Measurements from ENCODE around the gene SCP2D1. TPM values are rescaled to one million over a fixed set of nuclear protein-coding genes. Genes with fewer than 3 reads are reported as not detected.

Gene SCP2D1
- total and polyA plus RNA-seq, 2 donors (not counting 3 experiments of a cell fraction or from before 2014, with no cell fraction given) = not detected

DNA sequence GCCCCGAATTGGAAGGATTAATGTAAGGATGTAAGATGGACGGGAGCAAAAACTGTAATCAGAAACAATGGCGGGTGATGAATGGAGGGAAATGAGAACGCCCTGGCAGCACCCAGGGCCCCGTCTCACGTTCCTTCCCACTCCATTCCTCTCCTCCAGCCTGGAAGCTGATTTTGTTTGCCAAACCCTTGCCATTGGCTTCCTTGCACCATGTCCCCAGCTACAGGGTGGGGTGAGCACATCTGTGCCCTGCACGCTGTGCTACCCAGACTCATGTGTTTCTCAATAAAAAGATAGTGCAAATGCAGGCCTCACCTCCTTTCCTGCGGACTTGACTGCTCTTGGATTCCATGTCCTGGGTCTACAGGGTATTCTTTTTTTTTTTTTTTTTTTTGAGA is 26.7 kb downstream of the SCP2D1 start:
- no peak overlapping the region for H2AFZ ChIP-seq (ENCODE audit: low read depth, low read length)
- BruUV-seq (replicated peaks) = no TSS peak
- no peak overlapping the region for H3K27ac ChIP-seq (ENCODE audit: insufficient read depth, low read depth, low read length)
- dilution Hi-C loops (cut with MboI; ENCODE audit: extremely low pct_ligation_motif_present, low sequenced_read_pairs) (no loop called here), intact Hi-C loops (cut with micrococcal nuclease) (no loop called here)
- no peak overlapping the region for H3K4me2 ChIP-seq (ENCODE audit: insufficient read depth, low read length)
- H3K36me3 ChIP-seq (ENCODE audit: control insufficient read depth in 2 of 2, extremely low read depth in 1 of 2, insufficient read depth in 2 of 2, low read length in 2 of 2) = no peaks in the 10 kb centered on the region
- FAIRE-seq (no peak), DNase-seq (ENCODE audit: low read depth, low spot score) (no peak)
- H3K4me3 ChIP-seq (replicated peaks in 1 of 3; ENCODE audit: insufficient read depth in 1 of 3, low read depth in 1 of 3, low read length in 3 of 3) = no peak overlapping the region
- no peaks in the 10 kb centered on the region for H3K9me3 ChIP-seq (replicated peaks; ENCODE audit: control insufficient read depth, insufficient read depth, low read length)
- ChIA-PET POLR2A (no interaction called here), CTCF (no interaction called here)
- no peaks in the 10 kb centered on the region for H3K4me1 ChIP-seq (ENCODE audit: control insufficient read depth, extremely low read depth, insufficient read depth, low read length)
- no peak overlapping the region for H3K9ac ChIP-seq (replicated peaks; ENCODE audit: extremely low read depth, insufficient read depth, low read length)
- no peak for TF ChIP-seq POLR2AphosphoS5 (IDR thresholded peaks at IDR 0.05; ENCODE audit: insufficient read depth, low read depth, low read length)
- TF ChIP-seq EZH2 (IDR thresholded peaks at IDR 0.05; ENCODE audit: borderline replicate concordance, low read depth, low read length, severe bottlenecking) = no peak
- TF ChIP-seq FOS (IDR thresholded peaks at IDR 0.05; ENCODE audit: borderline replicate concordance, insufficient read depth, low read length) = no peak
- no peak for TF ChIP-seq JUN (IDR thresholded peaks at IDR 0.05; ENCODE audit: borderline replicate concordance, insufficient read depth, insufficient read length, low read depth)
- H3K79me2 ChIP-seq (ENCODE audit: control insufficient read depth, insufficient read depth, low read length) = no peaks in the 10 kb centered on the region
- H3K9me1 ChIP-seq (replicated peaks; ENCODE audit: control insufficient read depth, extremely low read depth, insufficient read depth, low read length) = no peaks in the 10 kb centered on the region
- H3K27me3 ChIP-seq (ENCODE audit: control insufficient read depth in 2 of 2, insufficient read depth in 2 of 2, low read length in 2 of 2) = no peaks in the 10 kb centered on the region
- no peaks in the 10 kb centered on the region for H4K20me1 ChIP-seq (replicated peaks; ENCODE audit: control insufficient read depth, extremely low read depth, insufficient read depth, low read length)

- no peaks in the 10 kb centered on the region for H3K36me3 ChIP-seq (ENCODE audit: control insufficient read depth in 2 of 2, extremely low read depth in 1 of 2, insufficient read depth in 2 of 2, low read length in 2 of 2)
- H3K79me2 ChIP-seq (ENCODE audit: control insufficient read depth, insufficient read depth, low read length) = no peaks in the 10 kb centered on the region
- no TSS peak for BruUV-seq (replicated peaks)
- intact Hi-C loops (cut with micrococcal nuclease) = no loop called here
- no peak overlapping the region for H3K27ac ChIP-seq (ENCODE audit: insufficient read depth, low read depth, low read length)
- H3K9me1 ChIP-seq (replicated peaks; ENCODE audit: control insufficient read depth, extremely low read depth, insufficient read depth, low read length) = no peaks in the 10 kb centered on the region
- no peak overlapping the region for H3K4me3 ChIP-seq (replicated peaks in 1 of 3; ENCODE audit: insufficient read depth in 1 of 3, low read depth in 1 of 3, low read length in 3 of 3)
- POLR2A ChIA-PET = no interaction called here
- DNase-seq (ENCODE audit: low read depth, low spot score) = no peak
- H3K4me2 ChIP-seq (ENCODE audit: insufficient read depth, low read length) = no peak overlapping the region
- CTCF ChIA-PET = no interaction called here
- no peaks in the 10 kb centered on the region for H4K20me1 ChIP-seq (replicated peaks; ENCODE audit: control insufficient read depth, extremely low read depth, insufficient read depth, low read length)
- dilution Hi-C loops (cut with MboI; ENCODE audit: extremely low pct_ligation_motif_present, low sequenced_read_pairs) = no loop called here
- H3K27me3 ChIP-seq (ENCODE audit: control insufficient read depth in 2 of 2, insufficient read depth in 2 of 2, low read length in 2 of 2) = no peaks in the 10 kb centered on the region
- no peaks in the 10 kb centered on the region for H3K4me1 ChIP-seq (ENCODE audit: control insufficient read depth, extremely low read depth, insufficient read depth, low read length)
- TF ChIP-seq MYC (IDR thresholded peaks at IDR 0.05; ENCODE audit: low read depth, low read length) (no peak), JUN (IDR thresholded peaks at IDR 0.05; ENCODE audit: borderline replicate concordance, insufficient read depth, insufficient read length, low read depth) (no peak), EZH2 (IDR thresholded peaks at IDR 0.05; ENCODE audit: borderline replicate concordance, low read depth, low read length, severe bottlenecking) (no peak), FOS (IDR thresholded peaks at IDR 0.05; ENCODE audit: borderline replicate concordance, insufficient read depth, low read length) (no peak), GATA2 (IDR thresholded peaks at IDR 0.05; ENCODE audit: insufficient read depth, insufficient read length, low read depth, low read length) (no peak), POLR2A (IDR thresholded peaks at IDR 0.05; ENCODE audit: low read depth, low read length) (no peak), POLR2AphosphoS5 (IDR thresholded peaks at IDR 0.05; ENCODE audit: insufficient read depth, low read depth, low read length) (no peak)
- TF ChIP-seq, protein P1, sequence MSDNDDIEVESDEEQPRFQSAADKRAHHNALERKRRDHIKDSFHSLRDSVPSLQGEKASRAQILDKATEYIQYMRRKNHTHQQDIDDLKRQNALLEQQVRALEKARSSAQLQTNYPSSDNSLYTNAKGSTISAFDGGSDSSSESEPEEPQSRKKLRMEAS (IDR thresholded peaks at IDR 0.05; ENCODE audit: insufficient read depth, insufficient read length) = no peak
- TF ChIP-seq, protein P2, sequence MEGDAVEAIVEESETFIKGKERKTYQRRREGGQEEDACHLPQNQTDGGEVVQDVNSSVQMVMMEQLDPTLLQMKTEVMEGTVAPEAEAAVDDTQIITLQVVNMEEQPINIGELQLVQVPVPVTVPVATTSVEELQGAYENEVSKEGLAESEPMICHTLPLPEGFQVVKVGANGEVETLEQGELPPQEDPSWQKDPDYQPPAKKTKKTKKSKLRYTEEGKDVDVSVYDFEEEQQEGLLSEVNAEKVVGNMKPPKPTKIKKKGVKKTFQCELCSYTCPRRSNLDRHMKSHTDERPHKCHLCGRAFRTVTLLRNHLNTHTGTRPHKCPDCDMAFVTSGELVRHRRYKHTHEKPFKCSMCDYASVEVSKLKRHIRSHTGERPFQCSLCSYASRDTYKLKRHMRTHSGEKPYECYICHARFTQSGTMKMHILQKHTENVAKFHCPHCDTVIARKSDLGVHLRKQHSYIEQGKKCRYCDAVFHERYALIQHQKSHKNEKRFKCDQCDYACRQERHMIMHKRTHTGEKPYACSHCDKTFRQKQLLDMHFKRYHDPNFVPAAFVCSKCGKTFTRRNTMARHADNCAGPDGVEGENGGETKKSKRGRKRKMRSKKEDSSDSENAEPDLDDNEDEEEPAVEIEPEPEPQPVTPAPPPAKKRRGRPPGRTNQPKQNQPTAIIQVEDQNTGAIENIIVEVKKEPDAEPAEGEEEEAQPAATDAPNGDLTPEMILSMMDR (IDR thresholded peaks at IDR 0.05; ENCODE audit: extremely low read depth in 1 of 2, insufficient read depth in 1 of 2, low read depth in 1 of 2, low read length in 2 of 2) = no peak
- H3K9me3 ChIP-seq (replicated peaks; ENCODE audit: control insufficient read depth, insufficient read depth, low read length) = no peaks in the 10 kb centered on the region
- no peak for FAIRE-seq
- no peak overlapping the region for H2AFZ ChIP-seq (ENCODE audit: low read depth, low read length)
- H3K9ac ChIP-seq (replicated peaks; ENCODE audit: extremely low read depth, insufficient read depth, low read length) = no peak overlapping the region
Measured at GRCh38 chr20:18845017-18845416, 31.4 kb downstream of the SCP2D1 start.
